Neuronal stem cell (in vitro differentiated cells): ENCODE measurements around the gene NPHS1.
"Not testable (repeated sequence)": the region's sequence is repeated elsewhere in the genome, so short reads cannot be mapped to it uniquely, and the experiment has no call there.

Experiments
- DNase-seq: peaks from one replicate; pipeline ENCODE4 v3.0.0-alpha.2; 2013; ENCODE audit warnings: low spot score
- H2AFZ ChIP-seq: one replicate; pipeline ENCODE4 v1.6.1; 2013; ENCODE audit warnings: mild to moderate bottlenecking, low read length, inconsistent platforms
- H2AK5ac ChIP-seq: 2 replicates; pipeline ENCODE4 v1.6.1; 2013; ENCODE audit warnings: low read depth, mild to moderate bottlenecking, inconsistent platforms, low read length, moderate library complexity, mixed read lengths
- H2BK120ac ChIP-seq: 2 replicates; pipeline ENCODE4 v1.6.1; 2013; ENCODE audit warnings: low read depth, mild to moderate bottlenecking, inconsistent platforms, low read length, moderate library complexity, mixed read lengths
- H2BK12ac ChIP-seq: one replicate; pipeline ENCODE4 v1.6.1; 2013; ENCODE audit warnings: low read length, inconsistent platforms
- H2BK15ac ChIP-seq: 2 replicates; pipeline ENCODE4 v1.6.1; 2013; ENCODE audit warnings: mild to moderate bottlenecking, low read length, inconsistent platforms, mixed read lengths
- H2BK5ac ChIP-seq: one replicate; pipeline ENCODE4 v1.6.1; 2013; ENCODE audit warnings: inconsistent platforms, mild to moderate bottlenecking, low read length, moderate library complexity
- H3K14ac ChIP-seq: one replicate; pipeline ENCODE4 v1.6.1; 2013; ENCODE audit warnings: low read length, inconsistent platforms
- H3K18ac ChIP-seq: 2 replicates; pipeline ENCODE4 v1.6.1; 2013; ENCODE audit warnings: low read length, inconsistent platforms
- H3K23ac ChIP-seq: 2 replicates; pipeline ENCODE4 v1.6.1; 2013; ENCODE audit warnings: low read depth, mild to moderate bottlenecking, mixed read lengths, low read length, inconsistent platforms; ENCODE audit not compliant: poor library complexity
- H3K27ac ChIP-seq: replicated peaks from 3 replicates; pipeline ENCODE4 v1.5.1; 2013; ENCODE audit warnings: low read length, inconsistent platforms
- H3K27me3 ChIP-seq, 3 experiments: 2 replicates each; pipeline ENCODE4 v1.6.1; 2013; ENCODE audit warnings: low read length in 3 of 3, mild to moderate bottlenecking in 2 of 3, inconsistent platforms in 1 of 3, low read depth in 1 of 3, mixed read lengths in 1 of 3, moderate library complexity in 1 of 3; ENCODE audit not compliant: control insufficient read depth in 3 of 3, insufficient read depth in 3 of 3
- H3K36me3 ChIP-seq, 2 donors: replicated peaks in 1 of 2; 2 replicates each; pipeline ENCODE4 v1.6.1; 2013; ENCODE audit warnings: low read length in 2 of 2; ENCODE audit not compliant: control insufficient read depth in 2 of 2, insufficient read depth in 2 of 2
- H3K4ac ChIP-seq: 2 replicates; pipeline ENCODE4 v1.6.1; 2013; ENCODE audit warnings: inconsistent platforms, mild to moderate bottlenecking, low read length, moderate library complexity
- H3K4me1 ChIP-seq, 2 donors: 1 replicate in 1 of 2; 2 replicates in 1 of 2; pipeline ENCODE4 v1.6.1; 2013; ENCODE audit warnings: low read length in 2 of 2, low read depth in 1 of 2; ENCODE audit not compliant: control insufficient read depth in 2 of 2, insufficient read depth in 1 of 2
- H3K4me2 ChIP-seq: one replicate; pipeline ENCODE4 v1.6.1; 2013; ENCODE audit warnings: mild to moderate bottlenecking, low read length, inconsistent platforms; ENCODE audit not compliant: insufficient read depth, poor library complexity, severe bottlenecking
- H3K4me3 ChIP-seq, 2 donors: 2 replicates each; pipeline ENCODE4 v1.5.1; 2013; ENCODE audit warnings: low read length in 2 of 2, mild to moderate bottlenecking in 2 of 2, inconsistent platforms in 1 of 2, moderate library complexity in 1 of 2
- H3K79me1 ChIP-seq: one replicate; pipeline ENCODE4 v1.6.1; 2013; ENCODE audit warnings: low read depth, mild to moderate bottlenecking, inconsistent platforms, low read length, moderate library complexity
- H3K9ac ChIP-seq: one replicate; pipeline ENCODE4 v1.6.1; 2013; ENCODE audit warnings: mild to moderate bottlenecking, low read depth, low read length, inconsistent platforms; ENCODE audit not compliant: poor library complexity
- H3K9me3 ChIP-seq, 2 donors: replicated peaks in 1 of 2; 2 replicates each; pipeline versions ENCODE3 to v1.6.1; 2013; ENCODE audit warnings: low read length in 2 of 2, mild to moderate bottlenecking in 2 of 2, inconsistent platforms in 1 of 2, low read depth in 1 of 2, mixed read lengths in 1 of 2, moderate library complexity in 1 of 2; ENCODE audit not compliant: control insufficient read depth in 2 of 2, insufficient read depth in 1 of 2
- H4K8ac ChIP-seq: one replicate; pipeline ENCODE4 v1.6.1; 2013; ENCODE audit warnings: low read depth, mild to moderate bottlenecking, inconsistent platforms, low read length, moderate library complexity
- H4K91ac ChIP-seq: one replicate; pipeline ENCODE4 v1.6.1; 2013; ENCODE audit warnings: low read length, low read depth, mild to moderate bottlenecking, inconsistent platforms; ENCODE audit not compliant: poor library complexity
- WGBS, 2 donors: extraction: QIAGEN DNeasy Blood & Tissue Kit; methylation state at CpG; one replicate each; pipeline ENCODE4 v1.1.7; 2013; ENCODE audit warnings: missing lambda C conversion rate in 2 of 2, mixed read lengths in 1 of 2; ENCODE audit not compliant: insufficient read length in 2 of 2, insufficient replicate concordance in 1 of 2; ENCODE audit errors: extremely low coverage in 2 of 2; 5-methylcytosine and 5-hydroxymethylcytosine counted together

The NPHS1 gene

GRCh38 chr19:35870124-35870736, 17.9 kb upstream of the NPHS1 start:
- not testable (repeated sequence) for H3K9ac ChIP-seq, H3K4ac ChIP-seq, H2BK12ac ChIP-seq, H3K9me3 ChIP-seq, H3K79me1 ChIP-seq, H3K27me3 ChIP-seq, H3K4me1 ChIP-seq, H4K8ac ChIP-seq, H2AK5ac ChIP-seq, H4K91ac ChIP-seq, H2BK120ac ChIP-seq, H3K18ac ChIP-seq, H3K14ac ChIP-seq, H2BK15ac ChIP-seq, DNase-seq
- H3K36me3 ChIP-seq, result peaks cover 26 to 41% of the 10 kb centered on the region in 2 donors
- no CpG with 5 or more reads among the region's 26 CpGs for WGBS, 2 donors
- peak overlapping the region; percentile 8 for H3K23ac ChIP-seq
- H3K4me3 ChIP-seq, result peak overlapping the region; percentile 59 to 82
- peak overlapping the region; percentile 86 for H2AFZ ChIP-seq
- H2BK5ac ChIP-seq, result peak overlapping the region; percentile 84
- H3K4me2 ChIP-seq, result peak overlapping the region; percentile 97
- H3K27ac ChIP-seq, result peak overlapping the region; percentile 98

- no CpG with 5 or more reads among the region's 51 CpGs for WGBS, 2 donors
- peaks cover 5% of the 10 kb centered on the region for H3K79me1 ChIP-seq
- peak; percentile 97 for DNase-seq
- peak overlapping the region; percentile 59 to 82 for H3K4me3 ChIP-seq
- no peak overlapping the region for H3K4ac ChIP-seq
- no peaks in the 10 kb centered on the region for H3K9me3 ChIP-seq
- H3K4me2 ChIP-seq, result peak overlapping the region; percentile 97
- no peak overlapping the region for H2AK5ac ChIP-seq
- H3K27ac ChIP-seq, result peak overlapping the region; percentile 98
- peak overlapping the region; percentile 98 for H3K18ac ChIP-seq
- H2BK15ac ChIP-seq, result no peak overlapping the region
- no peak overlapping the region for H2BK12ac ChIP-seq
- peak overlapping the region; percentile 93 for H2BK120ac ChIP-seq
- no peak overlapping the region for H4K91ac ChIP-seq
- H3K36me3 ChIP-seq, result peaks cover 23 to 34% of the 10 kb centered on the region in 2 donors
- H2AFZ ChIP-seq, result peak overlapping the region; percentile 90
- H3K4me1 ChIP-seq, result peaks cover 7 to 10% of the 10 kb centered on the region in 2 donors
- peak overlapping the region; percentile 98 for H2BK5ac ChIP-seq
- H4K8ac ChIP-seq, result no peak overlapping the region
- H3K27me3 ChIP-seq, result no peaks in the 10 kb centered on the region
- H3K23ac ChIP-seq, result peak overlapping the region; percentile 8
- H3K14ac ChIP-seq, result no peak overlapping the region
- H3K9ac ChIP-seq, result no peak overlapping the region
These were observed 17.2 kb upstream of the NPHS1 start for GRCh38 chr19:35869327-35870123.

GRCh38 chr19:35868823-35869326, 16.6 kb upstream of the NPHS1 start:
- Histone ChIP-seq H3K4me3 (peak overlapping the region; percentile 59 to 82), H2AK5ac (peak overlapping the region; percentile 58), H3K4ac (no peak overlapping the region), H3K18ac (peak overlapping the region; percentile 98), H2BK5ac (peak overlapping the region; percentile 98), H4K91ac (peak overlapping the region; percentile 15), H3K4me2 (peak overlapping the region; percentile 97), H3K27ac (peak overlapping the region; percentile 98), H3K9me3 (no peaks in the 10 kb centered on the region), H3K27me3 (no peaks in the 10 kb centered on the region), H3K36me3 (peaks cover 17 to 31% of the 10 kb centered on the region in 2 donors), H3K14ac (no peak overlapping the region), H2AFZ (peak overlapping the region; percentile 90), H3K4me1 (peaks cover 7 to 10% of the 10 kb centered on the region in 2 donors), H3K79me1 (peaks cover 5% of the 10 kb centered on the region), H2BK12ac (peak overlapping the region; percentile 30), H3K23ac (peak overlapping the region; percentile 62), H3K9ac (peak overlapping the region; percentile 78), H2BK120ac (peak overlapping the region; percentile 93), H4K8ac (no peak overlapping the region), H2BK15ac (peak overlapping the region; percentile 97)
- whole genome bisulfite sequencing, 2 donors, result no CpG with 5 or more reads among the region's 15 CpGs
- no peak for DNase-seq
